ENCODE data around the gene SP100.
"Not testable (repeated sequence)": the region's sequence is repeated elsewhere in the genome, so short reads cannot be mapped to it uniquely, and the experiment has no call there.

SP100 gene

DNA sequence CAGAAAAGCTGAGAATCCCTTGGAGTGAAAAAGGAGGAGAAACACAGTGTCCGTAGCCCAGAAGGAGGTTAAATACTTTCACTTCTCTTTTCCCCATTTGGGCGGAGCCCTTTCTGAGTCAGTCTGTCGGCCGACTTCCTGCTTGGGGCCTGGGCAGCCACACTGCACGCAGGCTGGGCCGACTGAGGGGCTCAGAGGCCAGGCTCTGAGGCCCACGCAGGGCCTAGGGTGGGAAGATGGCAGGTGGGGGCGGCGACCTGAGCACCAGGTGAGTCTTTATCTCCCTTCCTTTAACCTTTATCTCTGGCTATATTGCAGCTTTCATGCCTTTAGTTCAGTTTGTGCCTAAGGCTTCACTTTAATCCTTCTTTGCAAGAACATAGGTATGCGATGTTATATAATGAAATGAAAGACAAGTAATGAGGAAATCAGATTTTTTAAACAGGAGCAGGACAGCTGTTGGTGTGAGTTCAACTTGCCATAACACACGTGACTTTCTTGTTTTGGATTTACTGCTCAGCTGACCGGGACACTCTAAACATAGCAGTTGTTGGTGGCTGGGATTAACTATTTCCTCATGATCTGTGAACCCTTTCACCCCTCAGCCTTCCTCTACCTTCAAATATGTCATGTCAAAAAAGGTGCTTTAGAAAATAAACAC is at the start of gene SP100:
Gene SP100 (plus strand): TSS at position 141 of the 661 bp plus-strand sequence. CDS start 96 bp downstream, at position 237.
- Histone ChIP-seq H3K4me3 (replicated peaks; ENCODE audit: low read depth, low read length) (peak within 1 kb of the TSS; percentile 97), H3K36me3 (ENCODE audit: control insufficient read depth, insufficient read depth, low read length) (no peaks in the 10 kb centered on the region), H3K27me3 (replicated peaks; ENCODE audit: control insufficient read depth, insufficient read depth, low read length) (no peaks in the 10 kb centered on the region)
- TF ChIP-seq, protein P1, sequence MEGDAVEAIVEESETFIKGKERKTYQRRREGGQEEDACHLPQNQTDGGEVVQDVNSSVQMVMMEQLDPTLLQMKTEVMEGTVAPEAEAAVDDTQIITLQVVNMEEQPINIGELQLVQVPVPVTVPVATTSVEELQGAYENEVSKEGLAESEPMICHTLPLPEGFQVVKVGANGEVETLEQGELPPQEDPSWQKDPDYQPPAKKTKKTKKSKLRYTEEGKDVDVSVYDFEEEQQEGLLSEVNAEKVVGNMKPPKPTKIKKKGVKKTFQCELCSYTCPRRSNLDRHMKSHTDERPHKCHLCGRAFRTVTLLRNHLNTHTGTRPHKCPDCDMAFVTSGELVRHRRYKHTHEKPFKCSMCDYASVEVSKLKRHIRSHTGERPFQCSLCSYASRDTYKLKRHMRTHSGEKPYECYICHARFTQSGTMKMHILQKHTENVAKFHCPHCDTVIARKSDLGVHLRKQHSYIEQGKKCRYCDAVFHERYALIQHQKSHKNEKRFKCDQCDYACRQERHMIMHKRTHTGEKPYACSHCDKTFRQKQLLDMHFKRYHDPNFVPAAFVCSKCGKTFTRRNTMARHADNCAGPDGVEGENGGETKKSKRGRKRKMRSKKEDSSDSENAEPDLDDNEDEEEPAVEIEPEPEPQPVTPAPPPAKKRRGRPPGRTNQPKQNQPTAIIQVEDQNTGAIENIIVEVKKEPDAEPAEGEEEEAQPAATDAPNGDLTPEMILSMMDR (IDR thresholded peaks at IDR 0.05; ENCODE audit: insufficient read depth, low read length, poor library complexity, severe bottlenecking) = no peak
- DNase-seq (ENCODE audit: extremely low read depth, insufficient read length) = peak; percentile 84

- H3K27me3 ChIP-seq (replicated peaks; ENCODE audit: control insufficient read depth, insufficient read depth, low read length) = no peaks in the 10 kb centered on the region
- no peaks in the 10 kb centered on the region; the same call in 1 of the 2 replicates for H3K36me3 ChIP-seq (ENCODE audit: control insufficient read depth, insufficient read depth, low read length)
- DNase-seq (ENCODE audit: extremely low read depth, insufficient read length) = no peak
- TF ChIP-seq, protein P1 (IDR thresholded peaks at IDR 0.05; ENCODE audit: insufficient read depth, low read length, poor library complexity, severe bottlenecking) = no peak
- H3K4me3 ChIP-seq (replicated peaks; ENCODE audit: low read depth, low read length) = no peak overlapping the region
Measured at GRCh38 chr2:230382108-230382507, 33.9 kb upstream of the SP100 start.

DNA sequence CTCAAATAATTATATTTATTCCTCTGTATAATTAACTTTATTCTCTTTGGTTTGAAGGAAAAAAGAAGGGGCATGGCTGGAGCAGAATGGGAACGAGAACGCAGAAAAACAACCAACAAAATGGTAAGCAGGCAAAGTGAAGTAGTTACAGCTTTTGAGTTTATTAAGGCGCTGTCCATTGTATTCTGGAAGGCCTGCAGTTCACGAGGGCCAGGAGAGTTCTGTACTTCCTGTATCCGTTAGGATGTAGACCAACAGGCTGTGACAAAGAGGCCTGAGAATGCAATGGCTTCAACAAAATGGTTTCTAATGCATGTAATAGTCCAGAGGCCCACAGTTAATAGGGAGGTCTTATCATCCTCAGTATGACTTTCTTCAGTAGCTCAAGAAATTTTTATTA is 32.5 kb upstream of the SP100 start:
- TF ChIP-seq, protein P1 (IDR thresholded peaks at IDR 0.05; ENCODE audit: insufficient read depth, low read length, poor library complexity, severe bottlenecking) = no peak
- H3K36me3 ChIP-seq (ENCODE audit: control insufficient read depth, insufficient read depth, low read length) = no peaks in the 10 kb centered on the region; the same call in 1 of the 2 replicates
- no peak for DNase-seq (ENCODE audit: extremely low read depth, insufficient read length)
- no peak overlapping the region for H3K4me3 ChIP-seq (replicated peaks; ENCODE audit: low read depth, low read length)
- H3K27me3 ChIP-seq (replicated peaks; ENCODE audit: control insufficient read depth, insufficient read depth, low read length) = no peaks in the 10 kb centered on the region

- TF ChIP-seq, protein P1 (IDR thresholded peaks at IDR 0.05; ENCODE audit: insufficient read depth, low read length, poor library complexity, severe bottlenecking) = no peak
- Histone ChIP-seq H3K36me3 (ENCODE audit: control insufficient read depth, insufficient read depth, low read length) (peaks cover 5% of the 10 kb centered on the region), H3K4me3 (replicated peaks; ENCODE audit: low read depth, low read length) (no peak overlapping the region), H3K27me3 (replicated peaks; ENCODE audit: control insufficient read depth, insufficient read depth, low read length) (no peaks in the 10 kb centered on the region)
- DNase-seq (ENCODE audit: extremely low read depth, insufficient read length) = no peak
Measured at GRCh38 chr2:230384986-230385385, 31.0 kb upstream of the SP100 start.

DNA sequence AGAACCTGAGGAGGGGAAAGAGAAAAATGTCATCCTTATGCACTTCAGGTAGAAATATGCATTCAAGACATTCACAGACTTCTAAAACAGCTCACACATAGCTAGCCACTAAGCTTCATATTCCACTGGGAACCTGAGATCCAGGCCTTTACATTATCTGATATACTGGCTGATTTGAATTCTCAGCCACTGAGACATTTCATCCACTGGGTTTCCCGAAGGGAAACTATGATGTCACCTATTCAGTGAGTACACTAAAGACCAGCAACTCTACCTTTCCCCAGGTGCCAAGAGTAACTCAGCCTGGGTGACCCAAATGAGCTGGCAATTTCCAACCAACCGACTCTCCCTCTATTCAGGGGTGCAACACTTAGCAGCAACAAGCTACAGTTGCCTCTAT is 21.7 kb upstream of the SP100 start:
- no peak for DNase-seq (ENCODE audit: extremely low read depth, insufficient read length)
- H3K36me3 ChIP-seq (ENCODE audit: control insufficient read depth, insufficient read depth, low read length) = peaks cover 6% of the 10 kb centered on the region
- TF ChIP-seq, protein P1 (IDR thresholded peaks at IDR 0.05; ENCODE audit: insufficient read depth, low read length, poor library complexity, severe bottlenecking) = no peak
- no peak overlapping the region for H3K4me3 ChIP-seq (replicated peaks; ENCODE audit: low read depth, low read length)
- H3K27me3 ChIP-seq (replicated peaks; ENCODE audit: control insufficient read depth, insufficient read depth, low read length) = no peaks in the 10 kb centered on the region

DNA sequence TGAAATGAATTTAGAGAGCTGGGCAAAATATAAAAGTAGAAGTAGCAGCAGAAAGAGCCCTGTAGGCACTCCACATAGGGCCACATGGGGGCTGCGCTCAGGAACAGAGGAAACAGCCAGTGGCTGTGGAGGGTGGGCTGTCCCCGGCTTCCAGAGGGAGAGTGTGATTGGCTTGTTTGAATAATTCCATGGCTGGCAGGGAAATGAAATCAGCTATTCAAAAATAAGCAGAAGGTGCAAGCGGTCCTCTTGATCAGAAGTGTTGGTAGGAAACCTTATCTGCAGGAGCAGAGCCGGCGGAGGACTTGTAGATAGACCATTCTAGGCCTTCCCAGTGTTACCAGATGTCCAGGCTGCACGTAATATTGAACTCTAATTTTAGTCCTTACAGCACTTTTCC is 17.3 kb upstream of the SP100 start:
- not testable (repeated sequence) for DNase-seq (ENCODE audit: extremely low read depth, insufficient read length); H3K27me3 ChIP-seq (replicated peaks; ENCODE audit: control insufficient read depth, insufficient read depth, low read length); H3K4me3 ChIP-seq (replicated peaks; ENCODE audit: low read depth, low read length); H3K36me3 ChIP-seq (ENCODE audit: control insufficient read depth, insufficient read depth, low read length)

Measured in GM06990 (cell line).